K562 (cell line): ENCODE data around the gene FAM151A. TPM values are rescaled to one million over a fixed set of nuclear protein-coding genes. Genes with fewer than 3 reads are reported as not detected.
A peak's percentile ranks its signal among the peaks of the same experiment; 100 is the strongest.

Experiments used
- ATAC-seq: fragments of 200-7000 bp; cut with Tn5 transposase; 3 replicates; pipeline ENCODE4 v1.9.1; 2020; ENCODE audit warnings: moderate library complexity
- BruUV-seq: library from RNA; stranded (reverse); fragments of 400-500 nt; replicated peaks from 2 replicates; lab custom pipeline; 2021; lab: Mats Ljungman, UMichigan
- CTCF ChIA-PET: fragments of 300-600 bp; formaldehyde crosslinking; extraction: SDS; loops from one replicate; lab custom pipeline; 2021; ENCODE audit warnings: low intra/inter-chr PET ratio; lab: Yijun Ruan, JAX
- POLR2A ChIA-PET: fragments of 300-600, 350-650 bp; sonication (Branson Sonifier 250); formaldehyde crosslinking; extraction: SDS; loops from one replicate; lab custom pipeline; 2021; ENCODE audit warnings: antibody characterized with exemption, inconsistent platforms; lab: Yijun Ruan, JAX
- DNase-seq, 4 experiments: peaks; one replicate each; pipeline versions ENCODE4 v3.0.0 to v3.0.0-alpha.2; 2011 to 2018; ENCODE audit warnings: low spot score in 3 of 4, mixed read lengths in 3 of 4; ENCODE audit errors: extremely low read depth in 1 of 4
- FAIRE-seq: peaks from 2 replicates; lab custom pipeline; 2011; peaks lifted over from hg19 to GRCh38; lab: Jason Lieb, UNC
- H2AFZ ChIP-seq: 2 replicates; pipeline ENCODE4 v1.6.0; 2011; ENCODE audit warnings: low read depth, low read length, control low read depth, inconsistent platforms
- H3K27ac ChIP-seq: fragments of 200-600 bp; 3 replicates; pipeline ENCODE4 v1.8.0; 2011; ENCODE audit warnings: low read depth, mild to moderate bottlenecking, control low read depth, inconsistent platforms, low read length, moderate library complexity, mixed read lengths; ENCODE audit errors: extremely low read depth
- H3K27me3 ChIP-seq, 2 experiments: fragments of 300-600 bp in 1 of 2; 2 replicates in 1 of 2; 3 replicates in 1 of 2; pipeline versions ENCODE4 v1.6.0 to v1.8.0; 2011; ENCODE audit warnings: inconsistent platforms in 2 of 2, low read length in 2 of 2, mild to moderate bottlenecking in 1 of 2, mixed read lengths in 1 of 2, moderate library complexity in 1 of 2; ENCODE audit not compliant: control insufficient read depth in 2 of 2, insufficient read depth in 2 of 2
- H3K36me3 ChIP-seq: fragments of 300-600 bp; 3 replicates; pipeline ENCODE4 v1.8.0; 2011; ENCODE audit warnings: mild to moderate bottlenecking, low read length, inconsistent platforms; ENCODE audit not compliant: control insufficient read depth, insufficient read depth
- H3K4me1 ChIP-seq, 2 experiments: fragments of 200-600 bp in 1 of 2; replicated peaks in 1 of 2; 2 replicates in 1 of 2; 3 replicates in 1 of 2; pipeline versions ENCODE4 v1.5.1 to v1.8.0; 2011; ENCODE audit warnings: inconsistent platforms in 2 of 2, low read length in 2 of 2, mild to moderate bottlenecking in 1 of 2, mixed read lengths in 1 of 2, moderate library complexity in 1 of 2; ENCODE audit not compliant: control insufficient read depth in 2 of 2, insufficient read depth in 2 of 2
- H3K4me2 ChIP-seq: 2 replicates; pipeline ENCODE4 v1.6.1; 2011; ENCODE audit warnings: low read length, control low read depth, inconsistent platforms, mixed read lengths; ENCODE audit not compliant: insufficient read depth
- H3K4me3 ChIP-seq: fragments of 200-600 bp; sonication (generic), shearing (Covaris generic); 2 replicates; pipeline ENCODE4 v1.5.1; 2016; ENCODE audit warnings: control low read depth, inconsistent platforms
- H3K79me2 ChIP-seq: fragments of 200-600 bp; 3 replicates; pipeline ENCODE4 v1.8.0; 2011; ENCODE audit warnings: low read length, inconsistent platforms; ENCODE audit not compliant: control insufficient read depth, insufficient read depth
- H3K9ac ChIP-seq, 2 experiments: 2 replicates each; pipeline versions ENCODE4 v1.6.0 to v1.6.1; 2011; ENCODE audit warnings: low read depth in 2 of 2, low read length in 2 of 2, control low read depth in 1 of 2, inconsistent platforms in 1 of 2, mild to moderate bottlenecking in 1 of 2, mixed read lengths in 1 of 2; ENCODE audit not compliant: insufficient read depth in 1 of 2
- H3K9me1 ChIP-seq: one replicate; pipeline ENCODE4 v1.6.0; 2011; ENCODE audit warnings: inconsistent platforms, mild to moderate bottlenecking, low read length, moderate library complexity; ENCODE audit not compliant: control insufficient read depth, insufficient read depth
- H3K9me3 ChIP-seq: replicated peaks from 2 replicates; pipeline ENCODE4 v1.5.1; 2011; ENCODE audit warnings: low read depth, low read length, inconsistent platforms; ENCODE audit not compliant: control insufficient read depth, insufficient read depth
- H4K20me1 ChIP-seq: replicated peaks from 2 replicates; pipeline ENCODE4 v1.6.1; 2011; ENCODE audit warnings: low read length, inconsistent platforms, mixed read lengths; ENCODE audit not compliant: control insufficient read depth, insufficient read depth
- CHD2 ChIP-seq: IDR thresholded peaks from 2 replicates; pipeline ENCODE4 v1.6.1; 2011; ENCODE audit warnings: low read depth, low read length
- ESRRA ChIP-seq: fragments of 450-650 bp; IDR thresholded peaks from 2 replicates; pipeline ENCODE4 v1.6.1; 2014; ENCODE audit warnings: low read depth, mild to moderate bottlenecking, moderate library complexity, borderline replicate concordance
- HNRNPK ChIP-seq: fragments of 200-400 bp; formaldehyde crosslinking; IDR thresholded peaks from one replicate; pipeline ENCODE4 v1.6.1; 2018; ENCODE audit warnings: mild to moderate bottlenecking, low read depth, low read length; ENCODE audit not compliant: poor library complexity, severe bottlenecking
- RAD21 ChIP-seq, 2 experiments: fragments of 250-450 bp in 1 of 2; fragments of 450-650 bp in 1 of 2; sonication (Bioruptor Pico) in 1 of 2; formaldehyde crosslinking in 1 of 2; IDR thresholded peaks in 1 of 2; conservative IDR thresholded peaks in 1 of 2; 2 replicates each; pipeline versions ENCODE4 v1.4.0 to v1.8.0; 2020 to 2022; ENCODE audit warnings: mild to moderate bottlenecking in 2 of 2, moderate library complexity in 1 of 2
- ZBTB1 ChIP-seq: sonication (generic); formaldehyde crosslinking; IDR thresholded peaks from 2 replicates; pipeline ENCODE4 v1.8.1; 2023; ENCODE audit warnings: missing genetic modification reagents, low read depth, mild to moderate bottlenecking, borderline replicate concordance
- ZBTB17 ChIP-seq: fragments of 450-650 bp; formaldehyde crosslinking; IDR thresholded peaks from 2 replicates; pipeline ENCODE4 v1.4.0; 2020; ENCODE audit warnings: mild to moderate bottlenecking
- ZNF263 ChIP-seq: sonication (generic); formaldehyde crosslinking; IDR thresholded peaks from 2 replicates; pipeline ENCODE4 v1.8.0; 2022; ENCODE audit warnings: mild to moderate bottlenecking, missing genetic modification reagents, borderline replicate concordance
- WGBS: fragments of 100-300 bp; shearing (Covaris generic); methylation state at CpG from one replicate; pipeline ENCODE4 v1.1.6; 2016; ENCODE audit warnings: low coverage, mixed read lengths; ENCODE audit not compliant: insufficient coverage; ENCODE audit errors: missing lambda C conversion rate; 5-methylcytosine and 5-hydroxymethylcytosine counted together
- in situ Hi-C: fragments of 300-500 bp; cut with MboI; formaldehyde crosslinking; loops from 4 replicates; pipeline ENCODE4 v1.15.0; 2018; ENCODE audit warnings: inconsistent platforms, mixed read lengths
- intact Hi-C: fragments of 100-400 bp; cut with micrococcal nuclease; formaldehyde crosslinking; loops from 2 replicates; pipeline ENCODE4 v1.14.2; 2022
- polyA plus RNA-seq, 8 experiments: library from polyadenylated mRNA; depleted of rRNA in 4 of 8; stranded (reverse) in 5 of 8; unstranded in 3 of 8; fragments of >200 nt; fragmentation: Nextera tagmentation in 2 of 8; fragmentation: Illumina TruSeq in 1 of 8; extraction: Ambion mirVana in 2 of 8; extraction: Trizol in 1 of 8; gene quantifications; 2 replicates each; pipeline versions ENCODE4 v1.2.1 to v1.2.3, GENCODE V29; 2011 to 2014; ENCODE audit warnings: inconsistent platforms in 1 of 8, missing spikeins in 1 of 8
- total RNA-seq, 7 experiments: library from RNA; depleted of rRNA in 6 of 7; stranded (reverse); fragments of >200 nt in 6 of 7; fragmentation: Illumina TruSeq in 2 of 7; extraction: Trizol in 2 of 7; gene quantifications; 2 replicates each; pipeline versions ENCODE4 v1.2.1 to v1.2.3, GENCODE V29; 2011 to 2021; ENCODE audit warnings: low replicate concordance in 1 of 7
- TF ChIP-seq, protein P1 (sequence below), 2 experiments: fragments of 450-650 bp; formaldehyde crosslinking in 1 of 2; IDR thresholded peaks; 2 replicates each; pipeline versions ENCODE4 v1.4.0 to v1.6.1; 2014 to 2020; ENCODE audit warnings: mild to moderate bottlenecking in 2 of 2, borderline replicate concordance in 1 of 2, low read depth in 1 of 2
- TF ChIP-seq, protein P2 (sequence below), 3 experiments: IDR thresholded peaks in 2 of 3; conservative IDR thresholded peaks in 1 of 3; 2 replicates each; pipeline ENCODE4 v1.5.1; 2011 to 2012; ENCODE audit warnings: low read length in 3 of 3, mild to moderate bottlenecking in 3 of 3, control low read depth in 2 of 3, improper control_type of control experiment in 1 of 3, inconsistent platforms in 1 of 3, low read depth in 1 of 3, mixed read lengths in 1 of 3, moderate library complexity in 1 of 3; ENCODE audit not compliant: insufficient read depth in 2 of 3

Gene FAM151A
- total and polyA plus RNA-seq, 9 of the 15 experiments (the other 6 are each of a cell fraction or from before 2014, with no cell fraction given), result not detected

DNA sequence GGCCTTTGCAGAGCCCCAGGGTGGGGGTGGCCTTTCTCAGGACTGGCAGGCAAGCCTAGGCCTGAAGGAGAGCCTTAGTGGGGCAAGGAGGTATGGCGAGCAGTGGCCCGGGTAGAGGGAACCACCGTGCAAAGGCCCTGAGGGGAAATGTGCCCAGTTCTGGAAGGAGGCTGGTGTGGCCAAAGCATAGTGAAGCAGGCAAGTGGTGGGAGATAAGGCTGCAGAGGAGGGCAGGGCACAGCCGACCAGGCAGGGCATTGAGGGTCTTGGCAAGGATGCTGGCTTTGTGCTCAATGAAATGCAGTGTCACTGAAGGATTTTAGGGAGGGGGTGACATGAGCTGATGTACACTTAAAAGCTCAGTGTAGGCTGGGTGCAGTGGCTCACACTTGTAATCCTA is 41.0 kb upstream of the FAM151A start (continued):
- TF ChIP-seq ZNF263 (CRISPR knock-in tag) (no peak), HNRNPK (no peak)

DNA sequence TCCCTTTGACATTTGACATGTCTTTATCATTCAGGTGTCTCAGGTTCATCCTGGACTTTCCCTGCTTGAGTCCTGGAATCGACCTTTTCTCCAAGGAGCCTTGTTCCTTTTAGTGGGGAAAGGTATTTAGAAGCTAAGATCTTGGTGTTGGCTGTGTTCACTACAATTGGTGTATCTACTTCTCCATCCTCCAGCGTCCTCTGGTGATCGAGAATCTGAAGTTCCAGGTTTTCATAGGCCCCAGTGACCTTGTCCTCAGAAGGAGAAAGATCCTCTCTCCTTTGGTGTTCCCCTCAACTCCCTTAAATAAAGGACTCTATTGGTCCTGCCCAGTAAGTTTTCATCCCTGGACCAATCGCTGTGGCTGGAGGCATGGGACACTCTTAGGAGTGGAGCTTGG is 40.4 kb upstream of the FAM151A start:
- H2AFZ ChIP-seq, result no peak overlapping the region
- BruUV-seq, result no TSS peak
- peak in 1 of 4 experiments; percentile 23 for DNase-seq
- intact Hi-C loops (loop anchor here (2.0 to 10.0 kb wide), 2 partner anchors 153 to 539 kb away; no protein-coding TSS in a partner anchor), in situ Hi-C loops (no loop called here)
- peak; percentile 53 for ATAC-seq
- no peaks in the 10 kb centered on the region for H4K20me1 ChIP-seq
- TF ChIP-seq, protein P1, sequence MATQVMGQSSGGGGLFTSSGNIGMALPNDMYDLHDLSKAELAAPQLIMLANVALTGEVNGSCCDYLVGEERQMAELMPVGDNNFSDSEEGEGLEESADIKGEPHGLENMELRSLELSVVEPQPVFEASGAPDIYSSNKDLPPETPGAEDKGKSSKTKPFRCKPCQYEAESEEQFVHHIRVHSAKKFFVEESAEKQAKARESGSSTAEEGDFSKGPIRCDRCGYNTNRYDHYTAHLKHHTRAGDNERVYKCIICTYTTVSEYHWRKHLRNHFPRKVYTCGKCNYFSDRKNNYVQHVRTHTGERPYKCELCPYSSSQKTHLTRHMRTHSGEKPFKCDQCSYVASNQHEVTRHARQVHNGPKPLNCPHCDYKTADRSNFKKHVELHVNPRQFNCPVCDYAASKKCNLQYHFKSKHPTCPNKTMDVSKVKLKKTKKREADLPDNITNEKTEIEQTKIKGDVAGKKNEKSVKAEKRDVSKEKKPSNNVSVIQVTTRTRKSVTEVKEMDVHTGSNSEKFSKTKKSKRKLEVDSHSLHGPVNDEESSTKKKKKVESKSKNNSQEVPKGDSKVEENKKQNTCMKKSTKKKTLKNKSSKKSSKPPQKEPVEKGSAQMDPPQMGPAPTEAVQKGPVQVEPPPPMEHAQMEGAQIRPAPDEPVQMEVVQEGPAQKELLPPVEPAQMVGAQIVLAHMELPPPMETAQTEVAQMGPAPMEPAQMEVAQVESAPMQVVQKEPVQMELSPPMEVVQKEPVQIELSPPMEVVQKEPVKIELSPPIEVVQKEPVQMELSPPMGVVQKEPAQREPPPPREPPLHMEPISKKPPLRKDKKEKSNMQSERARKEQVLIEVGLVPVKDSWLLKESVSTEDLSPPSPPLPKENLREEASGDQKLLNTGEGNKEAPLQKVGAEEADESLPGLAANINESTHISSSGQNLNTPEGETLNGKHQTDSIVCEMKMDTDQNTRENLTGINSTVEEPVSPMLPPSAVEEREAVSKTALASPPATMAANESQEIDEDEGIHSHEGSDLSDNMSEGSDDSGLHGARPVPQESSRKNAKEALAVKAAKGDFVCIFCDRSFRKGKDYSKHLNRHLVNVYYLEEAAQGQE (IDR thresholded peaks at IDR 0.05; ENCODE audit: borderline replicate concordance), result peak; percentile 65; the same call in 1 of the 2 replicates
- TF ChIP-seq, protein P1 (CRISPR knock-in tag; IDR thresholded peaks at IDR 0.05; ENCODE audit: low read depth), result no peak
- TF ChIP-seq ZBTB1 (CRISPR knock-in tag) (no peak), ESRRA (peak; percentile 45; the same call in 1 of the 2 replicates), RAD21 (CRISPR knock-in tag; conservative IDR thresholded peaks at IDR 0.05 in 1 of 2, IDR thresholded peaks at IDR 0.05 in 1 of 2) (peak; percentile 57 to 81), ZBTB17 (CRISPR knock-in tag) (no peak), CHD2 (no peak)
- TF ChIP-seq, protein P2, sequence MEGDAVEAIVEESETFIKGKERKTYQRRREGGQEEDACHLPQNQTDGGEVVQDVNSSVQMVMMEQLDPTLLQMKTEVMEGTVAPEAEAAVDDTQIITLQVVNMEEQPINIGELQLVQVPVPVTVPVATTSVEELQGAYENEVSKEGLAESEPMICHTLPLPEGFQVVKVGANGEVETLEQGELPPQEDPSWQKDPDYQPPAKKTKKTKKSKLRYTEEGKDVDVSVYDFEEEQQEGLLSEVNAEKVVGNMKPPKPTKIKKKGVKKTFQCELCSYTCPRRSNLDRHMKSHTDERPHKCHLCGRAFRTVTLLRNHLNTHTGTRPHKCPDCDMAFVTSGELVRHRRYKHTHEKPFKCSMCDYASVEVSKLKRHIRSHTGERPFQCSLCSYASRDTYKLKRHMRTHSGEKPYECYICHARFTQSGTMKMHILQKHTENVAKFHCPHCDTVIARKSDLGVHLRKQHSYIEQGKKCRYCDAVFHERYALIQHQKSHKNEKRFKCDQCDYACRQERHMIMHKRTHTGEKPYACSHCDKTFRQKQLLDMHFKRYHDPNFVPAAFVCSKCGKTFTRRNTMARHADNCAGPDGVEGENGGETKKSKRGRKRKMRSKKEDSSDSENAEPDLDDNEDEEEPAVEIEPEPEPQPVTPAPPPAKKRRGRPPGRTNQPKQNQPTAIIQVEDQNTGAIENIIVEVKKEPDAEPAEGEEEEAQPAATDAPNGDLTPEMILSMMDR (IDR thresholded peaks at IDR 0.05 in 2 of 3, conservative IDR thresholded peaks at IDR 0.05 in 1 of 3; ENCODE audit: insufficient read depth in 2 of 3, low read depth in 1 of 3, low read length in 3 of 3), result peak; percentile 28 to 70 (median 44); a peak in 3 of 6 replicates
- H3K79me2 ChIP-seq, result no peaks in the 10 kb centered on the region
- H3K9me1 ChIP-seq, result no peaks in the 10 kb centered on the region
- no peaks in the 10 kb centered on the region; the same call in 1 of the 2 replicates for H3K9me3 ChIP-seq
- ChIA-PET POLR2A (interaction anchor here (0.6 kb wide), 1 partner anchor 599 kb away, joined by 3 read pairs; no protein-coding TSS in a partner anchor), CTCF (interaction anchor here (0.6 to 1.2 kb wide), 4 partner anchors 403 to 594 kb away, joined by 3 to 8 read pairs (median 3); no protein-coding TSS in a partner anchor)
- no peak overlapping the region for H3K27ac ChIP-seq
- no peaks in the 10 kb centered on the region for H3K4me1 ChIP-seq
- FAIRE-seq, result no peak
- WGBS, result 0% methylated on average over 4 of the region's 4 CpGs
- H3K27me3 ChIP-seq, result peaks cover 0 to 5% of the 10 kb centered on the region in 2 experiments; a peak in 3 of 5 replicates
- H3K4me3 ChIP-seq, result no peak overlapping the region
- H3K9ac ChIP-seq, result no peak overlapping the region
- no peak overlapping the region for H3K4me2 ChIP-seq
- H3K36me3 ChIP-seq, result no peaks in the 10 kb centered on the region
